AG04449 (cell line): ENCODE results near the gene NR6A1.

ENCODE experiments used
- CTCF ChIA-PET: fragments of 350-600 bp; formaldehyde crosslinking; extraction: SDS; loops from one replicate; lab custom pipeline; 2021; ENCODE audit warnings: antibody characterized with exemption; lab: Yijun Ruan, JAX
- POLR2A ChIA-PET: fragments of 400-600, 350-600 bp; formaldehyde crosslinking; extraction: SDS; loops from one replicate; lab custom pipeline; 2020; ENCODE audit warnings: antibody characterized with exemption, inconsistent platforms; lab: Yijun Ruan, JAX
- DNase-seq: peaks from one replicate; pipeline ENCODE4 v3.0.0-alpha.2; 2010; ENCODE audit warnings: low read depth, low spot score
- H3K4me3 ChIP-seq: 2 replicates; pipeline ENCODE4 v1.5.1; 2011; ENCODE audit warnings: low read depth, mild to moderate bottlenecking, control low read depth, low read length
- CTCF ChIP-seq: IDR thresholded peaks from one replicate; pipeline ENCODE4 v1.5.1; 2011; ENCODE audit warnings: mild to moderate bottlenecking, moderate library complexity, low read length, control low read depth, inconsistent platforms; ENCODE audit not compliant: insufficient read depth; ENCODE audit errors: missing control alignments

The NR6A1 gene

GRCh38 chr9:124590889-124591641 is 180.0 kb downstream of the NR6A1 start:
- no peak overlapping the region for H3K4me3 ChIP-seq
- DNase-seq, result no peak
- ChIA-PET POLR2A (interaction anchor here (0.6 kb wide), 1 partner anchor 67 kb away, joined by 5 read pairs; no protein-coding TSS in a partner anchor), CTCF (interaction anchor here (1.0 to 1.7 kb wide), 5 partner anchors 11 to 122 kb away, joined by 3 to 5 read pairs (median 4); no protein-coding TSS in a partner anchor)
- TF ChIP-seq CTCF, result no peak

- DNase-seq, result no peak
- H3K4me3 ChIP-seq, result no peak overlapping the region
- TF ChIP-seq CTCF, result no peak
- CTCF ChIA-PET, result no interaction called here
- POLR2A ChIA-PET, result no interaction called here
Measured at GRCh38 chr9:124584631-124585030, 186.5 kb downstream of the NR6A1 start.

GRCh38 chr9:124583134-124583533 is 188.0 kb downstream of the NR6A1 start:
- H3K4me3 ChIP-seq, result no peak overlapping the region
- no peak for DNase-seq

GRCh38 chr9:124580186-124580585 is 190.9 kb downstream of the NR6A1 start:
- CTCF ChIA-PET, result interaction anchor here (1.3 to 1.6 kb wide), 2 partner anchors 38 to 260 kb away, joined by 3 read pairs; no protein-coding TSS in a partner anchor
- DNase-seq, result no peak
- H3K4me3 ChIP-seq, result no peak overlapping the region
- POLR2A ChIA-PET, result no interaction called here
- TF ChIP-seq CTCF, result no peak

More at GRCh38 chr9:124583134-124583533, 188.0 kb downstream of the NR6A1 start:
- CTCF ChIA-PET, result no interaction called here
- POLR2A ChIA-PET, result no interaction called here
- no peak for TF ChIP-seq CTCF

GRCh38 chr9:124576751-124577150 is 194.4 kb downstream of the NR6A1 start:
- POLR2A ChIA-PET, result no interaction called here
- DNase-seq, result no peak
- H3K4me3 ChIP-seq, result no peak overlapping the region
- TF ChIP-seq CTCF, result no peak
- CTCF ChIA-PET, result interaction anchor here (1.9 to 4.2 kb wide), 4 partner anchors 10 to 136 kb away, joined by 6 to 23 read pairs (median 14); no protein-coding TSS in a partner anchor
